ELR (cell line): ENCODE measurements around the gene CYP4F11.
"Not testable (repeated sequence)": the region's sequence is repeated elsewhere in the genome, so short reads cannot be mapped to it uniquely, and the experiment has no call there.

Experiments
- DNase-seq: peaks from one replicate; pipeline ENCODE4 v3.0.0-alpha.2; 2015; ENCODE audit warnings: low read depth

The CYP4F11 gene

DNA sequence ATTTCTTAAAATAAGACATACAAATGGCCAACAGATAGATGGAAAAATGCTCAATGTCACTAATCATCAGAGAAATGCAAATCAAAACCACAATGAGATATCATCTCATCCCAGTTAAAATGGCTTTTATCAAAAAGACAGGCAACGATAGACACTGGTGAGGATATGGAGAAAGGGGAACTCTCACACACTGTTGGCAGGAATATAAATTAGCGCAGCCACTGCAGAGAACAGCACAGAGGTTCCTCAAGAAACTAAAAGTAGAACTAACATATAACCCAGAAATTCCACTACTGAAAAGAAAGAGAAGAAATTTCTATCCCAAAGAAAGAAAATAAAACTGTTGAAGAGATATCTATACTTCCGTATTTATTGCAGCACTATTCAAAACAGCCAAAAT is 51.0 kb downstream of the CYP4F11 start:
- DNase-seq = not testable (repeated sequence)

DNA sequence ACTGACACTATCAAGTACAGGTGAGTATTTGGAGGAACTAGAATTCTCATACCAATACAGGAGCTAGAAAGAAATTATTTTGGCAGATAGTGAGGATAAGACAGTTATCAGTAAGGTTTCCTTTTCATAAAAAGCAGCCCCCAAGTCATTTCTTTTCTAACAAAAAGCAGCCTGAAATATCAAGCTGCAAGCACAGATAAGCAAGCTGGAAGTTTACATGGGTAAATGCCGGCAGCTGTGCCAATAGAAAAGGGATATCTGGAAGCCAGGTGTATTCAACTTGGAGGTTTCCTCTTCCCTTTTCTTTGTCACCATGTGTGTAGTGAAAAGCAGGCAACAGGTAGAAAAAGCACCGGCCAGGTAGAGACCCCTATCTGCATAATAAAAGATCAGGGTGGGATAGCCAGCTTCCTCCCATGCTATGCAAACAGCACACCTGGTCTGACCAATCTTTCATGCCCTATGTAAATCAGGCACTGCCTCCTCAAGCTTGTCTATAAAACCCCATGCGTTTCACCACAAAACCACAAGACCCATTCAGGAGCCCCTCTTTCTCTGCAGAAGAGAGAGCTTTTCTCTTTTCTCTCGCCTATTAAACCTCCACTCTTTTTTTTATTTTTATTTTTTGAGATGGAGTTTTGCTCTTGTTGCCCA is 59.4 kb downstream of the CYP4F11 start:
- DNase-seq = no peak

DNA sequence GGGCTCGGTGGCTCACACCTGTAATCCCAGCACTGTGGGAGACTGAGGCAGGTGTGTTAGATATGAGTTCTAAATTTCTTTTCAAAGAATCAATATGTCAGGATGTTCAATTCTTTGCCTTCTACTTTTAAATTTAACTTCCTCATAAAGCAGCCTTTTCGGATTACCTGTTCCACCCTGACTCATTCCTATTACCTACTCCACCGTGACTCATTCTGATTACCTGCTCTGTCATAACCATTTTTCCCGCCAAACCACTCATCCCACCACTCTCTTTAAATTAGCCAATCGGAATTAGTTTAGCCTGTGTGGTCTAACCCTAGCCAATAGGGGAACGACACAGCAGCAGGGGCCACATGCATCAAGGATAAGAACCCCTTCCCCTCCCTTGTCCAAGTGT is 60.6 kb downstream of the CYP4F11 start:
- DNase-seq = not testable (repeated sequence)

DNA sequence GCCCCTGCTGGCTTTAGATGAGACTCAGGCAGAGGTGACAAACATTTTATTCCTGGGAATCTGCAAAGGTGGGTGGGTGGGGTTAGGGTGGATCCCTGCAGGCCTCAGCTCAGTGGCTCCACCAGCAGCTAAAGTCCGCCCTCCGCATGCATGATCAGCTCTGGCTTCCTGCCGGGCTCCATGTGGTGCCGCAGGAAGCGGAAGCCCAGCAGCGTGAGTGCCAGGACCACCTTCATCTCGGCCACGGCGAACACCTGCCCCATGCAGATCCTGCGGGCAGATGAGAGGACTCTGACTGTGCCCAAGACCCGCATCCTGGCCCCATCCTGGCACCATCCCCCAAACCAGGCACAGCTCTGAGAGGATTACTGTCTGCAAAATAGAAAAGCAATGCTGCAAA is 62.8 kb downstream of the CYP4F11 start:
- DNase-seq = no peak

DNA sequence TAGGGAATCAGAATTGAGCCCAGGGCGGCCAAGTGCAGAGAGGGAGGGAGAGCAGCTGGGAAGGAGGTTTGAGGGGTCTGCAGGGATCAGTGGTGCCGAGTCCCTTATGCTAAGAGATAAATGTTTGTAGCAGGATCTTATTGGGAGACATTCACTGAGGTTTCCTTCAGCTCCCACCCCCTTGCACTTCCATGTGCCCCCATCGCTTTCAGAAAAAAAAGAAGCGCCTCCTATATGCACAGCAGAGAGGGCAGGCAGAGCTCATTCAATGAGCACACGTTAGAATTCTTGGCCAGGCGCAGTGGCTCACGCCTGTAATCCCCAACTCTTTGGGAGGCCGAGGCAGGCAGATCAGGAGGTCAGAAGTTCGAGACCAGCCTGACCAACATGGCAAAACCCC is 64.5 kb downstream of the CYP4F11 start:
- DNase-seq = no peak

DNA sequence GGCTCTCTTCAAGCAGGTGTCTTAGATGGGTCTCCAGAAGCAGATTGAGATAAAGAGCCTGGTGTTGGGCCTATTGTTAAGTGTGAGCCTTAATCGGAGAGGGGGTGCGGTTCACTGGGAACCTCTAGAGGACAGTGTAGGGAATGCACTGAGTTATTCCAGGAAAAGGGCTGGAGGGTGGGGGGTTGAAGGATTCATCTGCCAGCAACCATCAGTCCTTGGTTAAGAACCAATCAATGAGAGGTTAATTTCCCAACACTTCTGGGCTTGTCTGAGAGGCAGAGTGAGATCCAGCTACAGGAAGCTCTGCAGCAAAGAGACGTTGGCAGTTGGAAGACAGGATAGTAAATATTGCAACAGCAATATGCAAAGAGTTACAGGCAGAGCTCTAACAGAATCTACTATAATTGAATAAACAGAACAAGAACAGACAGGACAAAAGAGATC is 65.2 kb downstream of the CYP4F11 start:
- DNase-seq = peak; percentile 34

DNA sequence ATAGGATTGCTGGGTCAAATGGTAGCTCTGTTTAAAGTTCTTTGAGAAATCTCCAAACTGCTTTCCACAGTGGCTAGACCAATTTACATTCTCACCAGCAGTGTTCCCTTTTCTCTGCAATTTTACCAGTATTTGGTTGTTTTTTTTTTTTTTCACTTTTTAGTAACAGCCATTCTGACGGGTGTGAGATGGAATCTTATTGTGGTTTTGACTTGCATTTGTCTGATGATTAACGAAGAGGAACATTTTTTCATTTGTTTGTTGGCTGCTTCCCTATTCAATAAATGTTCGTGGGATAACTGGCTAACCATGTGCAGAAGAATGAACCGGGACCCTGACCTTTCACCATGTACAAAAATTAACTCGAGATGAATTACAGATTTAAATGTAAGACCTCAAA is 67.7 kb downstream of the CYP4F11 start:
- DNase-seq = no peak

DNA sequence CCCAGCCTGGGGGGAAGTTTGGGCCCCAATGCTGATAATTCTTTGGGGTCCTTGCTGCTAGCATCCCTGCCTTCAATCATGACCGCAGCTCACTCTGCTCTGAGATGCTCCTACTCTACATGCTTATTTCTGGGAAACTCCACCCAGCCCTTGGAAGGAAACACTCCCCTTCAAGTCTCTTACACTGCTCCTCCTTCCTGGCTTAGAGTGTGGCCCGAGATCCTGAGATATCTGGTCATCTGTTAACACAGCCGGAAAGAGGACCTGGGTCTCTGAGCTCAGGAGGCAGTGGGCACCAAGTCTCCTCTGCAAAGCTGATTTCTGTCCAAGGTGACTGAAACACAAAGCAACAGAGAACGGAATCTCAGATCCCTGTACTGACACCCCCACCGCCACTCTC is 69.5 kb downstream of the CYP4F11 start:
- no peak for DNase-seq

DNA sequence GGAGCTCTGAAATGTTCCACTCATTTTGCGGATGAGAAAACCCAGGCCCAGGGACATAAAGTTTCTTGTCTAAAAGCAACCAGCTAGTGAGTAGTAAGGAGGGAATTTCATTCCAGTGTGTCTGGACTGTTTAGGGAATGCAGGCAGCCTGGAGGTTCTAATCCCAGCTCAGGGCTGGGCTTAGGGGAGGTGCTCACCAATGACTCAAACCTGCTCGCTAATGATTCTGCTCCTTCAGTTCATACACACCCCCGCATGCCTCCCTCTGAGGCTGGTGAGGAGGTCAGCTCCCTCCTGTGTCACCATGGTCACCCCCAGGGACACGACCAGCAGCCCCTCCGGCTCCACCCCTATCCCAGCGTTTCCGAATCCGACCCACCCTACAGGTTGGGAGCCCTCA is 71.1 kb downstream of the CYP4F11 start:
- DNase-seq = no peak

DNA sequence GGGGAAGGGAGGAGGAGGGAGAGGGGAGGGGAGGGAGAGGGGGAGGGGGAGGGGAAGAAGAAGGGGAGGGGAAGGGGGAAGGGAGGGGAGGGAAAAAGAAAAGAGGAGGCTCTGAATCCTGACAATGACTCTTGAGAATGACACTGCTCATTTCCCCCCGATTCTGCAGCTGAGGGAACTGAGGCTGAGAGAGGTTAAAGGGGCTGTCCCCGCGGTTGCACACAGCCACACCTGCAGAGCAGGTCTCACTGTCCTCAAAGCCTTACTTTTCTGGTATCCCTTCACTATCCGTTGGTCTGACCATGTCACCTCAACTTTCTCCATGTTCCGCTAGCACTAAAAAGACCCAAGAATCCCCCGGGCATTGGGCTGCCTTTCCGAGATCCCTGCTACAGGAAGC is 71.9 kb downstream of the CYP4F11 start:
- DNase-seq = no peak
